Upper lobe of left lung (tissue), 4 donors: Measurements from ENCODE around the gene NBPF14.
"Not testable (repeated sequence)": the region's sequence is repeated elsewhere in the genome, so short reads cannot be mapped to it uniquely, and the experiment has no call there.

ENCODE experiments used
- EP300 ChIP-seq, 4 donors: sonication (generic); formaldehyde crosslinking; IDR thresholded peaks; one replicate each; pipeline ENCODE4 v1.5.1; 2017; ENCODE audit warnings: antibody characterized with exemption in 4 of 4, control low read depth in 2 of 4
- POLR2A ChIP-seq, 4 donors: fragments of 450-650 bp; IDR thresholded peaks; one replicate each; pipeline ENCODE4 v1.5.1; 2016 to 2017; ENCODE audit warnings: antibody characterized with exemption in 4 of 4, mild to moderate bottlenecking in 2 of 4
- TF ChIP-seq, protein P1 (sequence below), 6 experiments: fragments of 450-650 bp in 4 of 6; fragments of 200-600 bp in 2 of 6; sonication (generic) in 2 of 6; IDR thresholded peaks; one replicate each; pipeline ENCODE4 v1.5.1; 2016 to 2019; ENCODE audit warnings: antibody characterized with exemption in 6 of 6

GRCh38 chr1:148595360-148595759, 451 bp downstream of the NBPF14 start:
- TF ChIP-seq, protein P1, sequence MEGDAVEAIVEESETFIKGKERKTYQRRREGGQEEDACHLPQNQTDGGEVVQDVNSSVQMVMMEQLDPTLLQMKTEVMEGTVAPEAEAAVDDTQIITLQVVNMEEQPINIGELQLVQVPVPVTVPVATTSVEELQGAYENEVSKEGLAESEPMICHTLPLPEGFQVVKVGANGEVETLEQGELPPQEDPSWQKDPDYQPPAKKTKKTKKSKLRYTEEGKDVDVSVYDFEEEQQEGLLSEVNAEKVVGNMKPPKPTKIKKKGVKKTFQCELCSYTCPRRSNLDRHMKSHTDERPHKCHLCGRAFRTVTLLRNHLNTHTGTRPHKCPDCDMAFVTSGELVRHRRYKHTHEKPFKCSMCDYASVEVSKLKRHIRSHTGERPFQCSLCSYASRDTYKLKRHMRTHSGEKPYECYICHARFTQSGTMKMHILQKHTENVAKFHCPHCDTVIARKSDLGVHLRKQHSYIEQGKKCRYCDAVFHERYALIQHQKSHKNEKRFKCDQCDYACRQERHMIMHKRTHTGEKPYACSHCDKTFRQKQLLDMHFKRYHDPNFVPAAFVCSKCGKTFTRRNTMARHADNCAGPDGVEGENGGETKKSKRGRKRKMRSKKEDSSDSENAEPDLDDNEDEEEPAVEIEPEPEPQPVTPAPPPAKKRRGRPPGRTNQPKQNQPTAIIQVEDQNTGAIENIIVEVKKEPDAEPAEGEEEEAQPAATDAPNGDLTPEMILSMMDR (IDR thresholded peaks at IDR 0.05) = not testable (repeated sequence)
- TF ChIP-seq EP300, POLR2A (IDR thresholded peaks at IDR 0.05): not testable (repeated sequence)
